ENCODE measurements around the gene ZSCAN1. TPM values are rescaled to one million over a fixed set of nuclear protein-coding genes. Genes with fewer than 3 reads are reported as not detected.
A peak's percentile ranks its signal among the peaks of the same experiment; 100 is the strongest.

The ZSCAN1 gene
- polyA plus RNA-seq, 1 of the 3 experiments (the other 2 are of a cell fraction), result not detected

GRCh38 chr19:58097781-58098681, 64.2 kb downstream of the ZSCAN1 start, which contains the start of gene ZSCAN18:
Gene ZSCAN18, minus strand, starts transcription at chr19:58098231. Its CDS starts 7,964 bp downstream, at chr19:58090267.
- DNase-seq, result peak; percentile 99
- H3K9me2 ChIP-seq, result no peaks in the 10 kb centered on the region
- H3F3A ChIP-seq (replicated peaks; ENCODE audit: insufficient read depth), result no peaks in the 10 kb centered on the region
- WGBS (ENCODE audit: low lambda C conversion rate), result 5% methylated on average over 36 of the region's 67 CpGs
- H4K20me1 ChIP-seq (ENCODE audit: insufficient read depth), result no peaks in the 10 kb centered on the region
- peak within 1 kb of the TSS; percentile 95 for H3K4me2 ChIP-seq
- peaks cover 0 to 11% of the 10 kb centered on the region in 2 experiments; a peak in 1 of 4 replicates for H3K4me1 ChIP-seq (ENCODE audit: control insufficient read depth in 1 of 2, insufficient read depth in 2 of 2, low read depth in 1 of 2, low read length in 1 of 2)
- no peaks in the 10 kb centered on the region for H3K27me3 ChIP-seq (ENCODE audit: insufficient read depth)
- peak within 1 kb of the TSS; percentile 65 to 86; a peak in 3 of 4 replicates for H3K27ac ChIP-seq (ENCODE audit: low read depth in 2 of 2, low read length in 1 of 2)
- no peaks in the 10 kb centered on the region for H3K79me2 ChIP-seq (ENCODE audit: insufficient read depth)
- CTCF ChIA-PET, result interaction anchor here (0.8 kb wide), 1 partner anchor 57 kb away, joined by 3 read pairs; no protein-coding TSS in a partner anchor
- POLR2A ChIA-PET, result interaction anchor here (1.5 kb wide), 1 partner anchor 96 kb away, joined by 4 read pairs; the partner anchor contains the start of gene ZNF606
- H2AFZ ChIP-seq (ENCODE audit: low read depth), result peak within 1 kb of the TSS; percentile 85; the same call in 1 of the 2 replicates
- peak within 1 kb of the TSS; percentile 91 for H3K9ac ChIP-seq
- H3K36me3 ChIP-seq (replicated peaks in 1 of 2; ENCODE audit: control insufficient read depth in 1 of 2, insufficient read depth in 2 of 2, low read length in 1 of 2), result no peaks in the 10 kb centered on the region
- no peaks in the 10 kb centered on the region for H3K9me3 ChIP-seq
- TF ChIP-seq IRF3 (IDR thresholded peaks at IDR 0.05; ENCODE audit: low read depth, low read length) (peak; percentile 63), TAF1 (IDR thresholded peaks at IDR 0.05; ENCODE audit: borderline replicate concordance, low read depth, low read length) (peak; percentile 47; the same call in 1 of the 2 replicates), NRF1 (IDR thresholded peaks at IDR 0.05; ENCODE audit: low read depth, low read length) (peak; percentile 73), EZH2phosphoT487 (IDR thresholded peaks at IDR 0.05; ENCODE audit: borderline replicate concordance, low read depth) (no peak), REST (IDR thresholded peaks at IDR 0.05; ENCODE audit: low read depth, low read length) (no peak), FOXM1 (IDR thresholded peaks at IDR 0.05; ENCODE audit: low read depth) (no peak), GABPA (IDR thresholded peaks at IDR 0.05; ENCODE audit: low read depth) (no peak), FOXJ3 (CRISPR knock-in tag; IDR thresholded peaks at IDR 0.05) (peak; percentile 94), EP300 (IDR thresholded peaks at IDR 0.05; ENCODE audit: borderline replicate concordance in 1 of 2, low read depth in 1 of 2, low read length in 1 of 2) (no peak), MXI1 (IDR thresholded peaks at IDR 0.05; ENCODE audit: low read depth, low read length) (peak; percentile 77), RCOR1 (IDR thresholded peaks at IDR 0.05; ENCODE audit: low read length) (no peak), NFIC (IDR thresholded peaks at IDR 0.05; ENCODE audit: borderline replicate concordance) (no peak), MEF2A (IDR thresholded peaks at IDR 0.05; ENCODE audit: borderline replicate concordance, low read depth) (no peak), YY1 (IDR thresholded peaks at IDR 0.05; ENCODE audit: low read depth) (peak; percentile 82), RXRA (IDR thresholded peaks at IDR 0.05; ENCODE audit: borderline replicate concordance, low read depth) (no peak), TEAD4 (IDR thresholded peaks at IDR 0.05; ENCODE audit: borderline replicate concordance, insufficient read depth) (no peak), POLR2AphosphoS5 (IDR thresholded peaks at IDR 0.05; ENCODE audit: low read depth, low read length) (0 out of 2 replicates have a peak, but pooled peaks have one; percentile 35), CHD2 (IDR thresholded peaks at IDR 0.05; ENCODE audit: low read length, partially characterized antibody) (peak; percentile 65), RAD21 (IDR thresholded peaks at IDR 0.05; ENCODE audit: low read length) (no peak), PBX3 (IDR thresholded peaks at IDR 0.05) (peak; percentile 96), RFX5 (IDR thresholded peaks at IDR 0.05; ENCODE audit: low read length) (0 out of 2 replicates have a peak, but pooled peaks have one; percentile 17), USF1 (IDR thresholded peaks at IDR 0.05; ENCODE audit: borderline replicate concordance, low read depth) (peak; percentile 80; the same call in 1 of the 2 replicates), USF2 (IDR thresholded peaks at IDR 0.05; ENCODE audit: borderline replicate concordance, low read depth, low read length) (0 out of 2 replicates have a peak, but pooled peaks have one; percentile 40)
- peak within 1 kb of the TSS; percentile 70 to 82 for H3K4me3 ChIP-seq (ENCODE audit: low read depth in 2 of 2, low read length in 1 of 2)

Measured in SK-N-SH (cell line).